Measurements from ENCODE around the gene RNF32.
"Not testable (repeated sequence)": the region's sequence is repeated elsewhere in the genome, so short reads cannot be mapped to it uniquely, and the experiment has no call there.

RNF32 gene

GRCh38 chr7:156676263-156676662 is 35.7 kb downstream of the RNF32 start:
- DNase-seq = no peak

- DNase-seq = no peak
Observed at GRCh38 chr7:156677374-156678054, 36.9 kb downstream of the RNF32 start.

GRCh38 chr7:156680281-156680680 is 39.7 kb downstream of the RNF32 start:
- DNase-seq = no peak

GRCh38 chr7:156682928-156683327 is 42.4 kb downstream of the RNF32 start:
- DNase-seq = no peak

- no peak for DNase-seq
Observed at GRCh38 chr7:156684251-156684650, 43.7 kb downstream of the RNF32 start.

GRCh38 chr7:156684661-156685060 is 44.1 kb downstream of the RNF32 start:
- DNase-seq = no peak

- DNase-seq = no peak
Observed at GRCh38 chr7:156691764-156692163, 51.2 kb downstream of the RNF32 start.

GRCh38 chr7:156692849-156693248 is 52.3 kb downstream of the RNF32 start:
- no peak for DNase-seq

- no peak for DNase-seq
Observed at GRCh38 chr7:156693627-156694026, 53.1 kb downstream of the RNF32 start.

GRCh38 chr7:156697283-156697682 is 56.7 kb downstream of the RNF32 start:
- not testable (repeated sequence) for DNase-seq

GRCh38 chr7:156698512-156698911 is 57.9 kb downstream of the RNF32 start:
- DNase-seq = not testable (repeated sequence)

GRCh38 chr7:156701787-156702186 is 61.2 kb downstream of the RNF32 start:
- DNase-seq = not testable (repeated sequence)

- no peak for DNase-seq
Observed at GRCh38 chr7:156702399-156702798, 61.8 kb downstream of the RNF32 start.

- no peak for DNase-seq
Observed at GRCh38 chr7:156703209-156703608, 62.6 kb downstream of the RNF32 start.

- DNase-seq = no peak
Observed at GRCh38 chr7:156703773-156704482, 63.4 kb downstream of the RNF32 start.

- no peak for DNase-seq
Observed at GRCh38 chr7:156722043-156722826, 81.7 kb downstream of the RNF32 start.

GRCh38 chr7:156725073-156725472 is 84.5 kb downstream of the RNF32 start:
- DNase-seq = no peak

GRCh38 chr7:156725936-156726335 is 85.4 kb downstream of the RNF32 start:
- DNase-seq = no peak
